ENCODE data around the gene UBQLN3.

Gene UBQLN3

GRCh38 chr11:5509803-5510202, at the start of gene UBQLN3:
Gene UBQLN3, minus strand, starts transcription at chr11:5509957. Its CDS starts 399 bp downstream, at chr11:5509558.
- DNase-seq: no peak

GRCh38 chr11:5557751-5558150, 48.0 kb upstream of the UBQLN3 start:
- no peak for DNase-seq

DNA sequence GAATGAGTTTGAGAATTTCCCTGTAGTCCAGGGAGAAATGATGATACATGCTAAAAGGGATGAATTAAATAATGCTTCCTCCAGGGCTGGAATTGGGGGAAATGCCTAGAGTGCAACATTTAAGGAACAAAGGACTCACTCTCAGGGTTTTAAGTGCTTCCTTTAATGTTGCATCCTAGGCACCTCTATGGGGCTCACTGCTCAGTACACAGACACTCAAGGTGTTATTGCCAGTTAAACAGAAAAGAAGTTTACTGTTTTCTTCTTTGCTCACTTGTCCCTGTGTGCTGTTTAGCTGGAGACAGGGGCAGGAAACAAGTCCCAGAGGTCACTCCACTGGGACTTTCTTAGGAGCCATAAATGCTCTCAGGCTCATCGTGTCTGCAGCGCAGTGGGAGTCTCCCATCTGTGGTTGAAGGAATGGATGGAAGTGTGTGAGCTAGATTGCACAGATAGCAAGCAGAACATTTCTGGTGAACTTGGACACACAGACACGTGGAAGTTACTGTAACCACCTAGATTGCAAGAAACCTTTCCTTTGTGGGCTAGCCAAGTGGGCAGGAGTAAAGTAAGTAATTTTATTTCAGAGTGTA, 46.9 kb upstream of the UBQLN3 start:
- DNase-seq: no peak

DNA sequence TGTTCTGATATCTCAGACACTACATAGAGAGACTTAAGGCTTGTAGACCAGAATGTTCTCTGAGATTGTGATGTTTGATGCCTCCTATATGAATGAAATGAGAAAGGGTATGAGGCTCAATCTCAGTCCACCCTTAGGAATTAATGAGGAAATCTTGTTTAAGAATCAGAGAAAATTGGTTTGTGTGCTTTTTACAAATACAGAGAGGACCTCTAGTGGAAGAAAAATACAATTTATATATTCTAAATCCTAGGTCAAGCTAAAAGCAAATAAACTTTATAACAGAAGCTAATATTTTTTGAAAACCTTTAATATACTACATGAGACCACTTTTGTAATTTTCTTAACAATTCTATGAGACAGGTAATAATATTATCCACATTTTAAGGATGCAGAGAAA, 43.6 kb upstream of the UBQLN3 start:
- no peak for DNase-seq

DNA sequence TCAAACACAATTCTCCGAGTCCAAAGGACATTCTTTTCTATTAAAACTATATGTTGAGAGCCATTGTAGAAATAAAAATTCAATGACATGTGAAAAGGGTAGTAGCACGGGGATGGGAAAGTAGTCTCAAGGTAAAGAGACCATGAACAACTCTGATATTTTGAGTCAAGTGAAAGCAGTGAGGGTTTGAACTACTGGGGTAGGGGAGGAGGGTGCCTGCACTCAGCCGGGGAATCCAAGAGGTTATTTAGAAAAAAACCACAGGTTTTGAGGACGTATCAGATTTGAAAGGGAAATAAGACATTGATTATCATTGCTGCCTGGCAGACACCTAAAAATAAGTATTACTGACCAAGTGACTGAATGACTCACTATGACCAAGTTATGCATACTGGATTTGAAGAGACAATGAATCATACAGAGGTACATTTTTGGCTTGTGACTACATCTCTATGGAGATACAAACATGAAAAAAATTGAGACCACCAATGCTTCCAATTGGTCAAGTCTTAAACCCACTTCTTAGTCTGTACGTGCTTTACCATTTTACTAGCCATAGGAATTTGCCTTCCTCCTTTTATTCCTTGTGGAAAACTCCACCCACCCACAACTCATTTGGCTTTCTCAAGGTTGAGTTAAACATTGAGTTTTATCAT, 40.8 kb upstream of the UBQLN3 start:
- no peak for DNase-seq

GRCh38 chr11:5548440-5548839, 38.7 kb upstream of the UBQLN3 start, which contains the start of gene OR52H1:
Gene OR52H1, minus strand, starts transcription at chr11:5548540. Its CDS starts 3,035 bp downstream, at chr11:5545505.
- DNase-seq: no peak

DNA sequence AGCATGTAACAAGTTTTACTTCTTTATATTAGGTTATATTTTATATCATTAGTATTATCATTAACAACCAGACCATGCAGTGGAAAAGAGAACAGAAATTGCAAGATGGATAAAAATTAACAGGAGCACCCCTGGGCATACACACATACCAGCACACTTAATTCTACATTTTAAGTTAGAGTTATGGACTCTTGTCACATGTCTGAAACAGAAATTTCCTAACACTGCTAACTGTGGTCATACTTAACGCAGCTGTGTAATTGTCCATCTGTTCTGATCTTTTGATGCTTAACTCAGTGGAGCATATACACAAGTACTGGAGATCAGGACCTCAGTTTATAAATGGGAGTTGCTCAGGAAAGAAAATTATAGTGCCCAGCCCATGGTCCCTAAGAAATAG, 38.2 kb upstream of the UBQLN3 start:
- no peak for DNase-seq

- DNase-seq: no peak
These were observed 36.7 kb upstream of the UBQLN3 start for GRCh38 chr11:5546457-5546856.

GRCh38 chr11:5541427-5541826, 31.7 kb upstream of the UBQLN3 start:
- DNase-seq: no peak

GRCh38 chr11:5536482-5536881, 26.7 kb upstream of the UBQLN3 start:
- no peak for DNase-seq

- DNase-seq: no peak
These were observed 24.3 kb upstream of the UBQLN3 start for GRCh38 chr11:5534046-5534445.

- no peak for DNase-seq
These were observed 21.5 kb upstream of the UBQLN3 start for GRCh38 chr11:5531053-5531831.

DNA sequence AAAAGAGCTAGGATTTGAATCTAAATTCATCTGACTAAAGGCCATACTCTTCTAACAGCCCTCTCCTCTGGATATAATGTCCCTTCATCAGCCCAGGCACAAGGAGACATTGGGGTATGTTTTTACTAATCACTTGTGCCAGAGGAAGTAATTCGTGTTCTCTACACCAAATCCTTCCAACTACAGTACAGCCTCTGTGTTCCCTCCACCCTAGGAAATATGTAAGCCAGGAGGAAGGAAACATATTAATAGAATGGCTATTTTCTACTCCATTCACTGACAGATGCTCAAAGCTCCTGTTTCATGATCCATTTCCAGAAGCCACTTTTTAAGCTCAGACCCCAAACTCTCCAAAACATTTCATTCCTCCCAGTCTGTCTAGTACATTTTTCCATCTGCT, 18.7 kb upstream of the UBQLN3 start:
- DNase-seq: no peak

DNA sequence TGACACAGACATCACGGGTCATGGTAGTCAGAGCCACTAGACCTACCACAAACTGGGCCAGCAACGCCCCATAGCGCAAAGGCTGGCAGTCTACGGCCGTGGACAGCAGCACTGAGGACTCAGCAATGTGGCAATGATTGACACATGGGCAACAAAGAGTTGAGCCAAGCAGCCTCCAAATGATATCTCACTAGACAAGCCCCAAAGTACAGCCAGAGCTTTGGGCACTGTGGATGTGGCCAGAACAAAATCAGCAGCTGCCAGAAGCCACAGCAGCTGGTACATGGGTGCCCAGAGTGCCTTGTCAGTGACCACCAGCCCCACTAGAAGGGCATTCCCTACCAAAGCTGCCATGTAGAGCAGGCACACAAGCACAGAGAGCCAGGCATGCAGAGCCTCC, 18.0 kb upstream of the UBQLN3 start:
- DNase-seq: no peak

- peak; percentile 12 for DNase-seq
These were observed 15.0 kb upstream of the UBQLN3 start for GRCh38 chr11:5524756-5525155.

DNA sequence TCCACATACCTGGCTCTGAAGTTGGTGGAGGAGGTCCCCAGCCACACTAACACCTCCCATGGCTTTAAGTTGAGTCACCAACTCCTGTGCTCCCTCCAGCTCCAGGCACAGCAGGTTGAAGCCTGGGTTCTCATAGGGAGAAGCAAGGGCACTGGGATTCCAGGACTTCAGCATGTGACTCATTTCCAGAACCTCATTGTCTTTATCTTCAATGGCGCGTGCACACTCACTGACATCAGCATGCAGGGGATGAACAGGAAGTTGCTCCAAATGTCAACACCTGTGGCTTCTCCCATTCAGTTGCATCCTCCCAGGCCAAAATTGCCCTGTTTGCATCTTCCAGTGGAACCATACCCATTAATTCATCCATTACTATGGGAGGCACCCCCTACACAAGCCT, 12.6 kb upstream of the UBQLN3 start:
- no peak for DNase-seq

GRCh38 chr11:5521540-5521939, 11.8 kb upstream of the UBQLN3 start:
- no peak for DNase-seq

DNA sequence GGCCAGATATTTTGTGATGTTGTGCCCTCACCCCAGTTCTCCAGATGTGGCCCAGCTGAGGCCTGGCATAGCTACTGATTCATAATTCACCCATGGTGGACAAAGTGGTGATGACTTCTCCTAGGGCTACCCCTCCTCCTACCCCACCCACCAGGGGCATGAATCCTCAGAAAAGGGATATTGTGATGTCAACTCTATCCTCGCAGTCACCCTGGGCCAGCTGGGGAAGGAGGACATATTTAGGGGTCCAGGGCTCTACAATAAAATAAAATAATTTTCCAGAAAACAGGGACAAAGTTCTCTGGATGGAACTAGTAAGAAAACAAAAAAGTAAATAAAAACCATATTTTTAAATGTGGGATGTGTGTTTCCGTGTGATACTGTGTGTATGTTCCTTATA, 6.8 kb upstream of the UBQLN3 start, which contains the start of gene UBQLNL:
TSS of gene UBQLNL (minus strand) at position 101 of the 400 bp plus-strand sequence. CDS start 258 bp downstream, outside the sequence.
- no peak for DNase-seq

DNA sequence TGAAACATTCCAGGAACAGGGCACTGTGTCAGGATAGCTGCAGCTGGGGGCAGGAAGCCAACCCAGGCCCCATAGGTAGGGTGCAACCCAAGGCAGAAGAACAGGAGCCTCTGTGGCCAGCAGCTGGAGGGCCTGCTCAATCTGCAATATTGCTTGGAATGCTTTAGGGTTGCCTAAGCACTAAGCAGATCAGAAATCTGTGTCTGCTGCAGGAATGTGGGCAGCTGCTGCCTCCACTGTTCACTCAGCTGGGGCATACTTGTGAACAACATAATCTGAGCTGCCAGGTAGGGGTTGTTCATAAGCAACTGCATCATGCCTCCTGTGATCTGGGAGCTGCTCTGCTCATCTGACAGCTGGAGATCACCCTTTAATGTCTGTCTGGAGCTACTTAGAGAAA, 5.1 kb upstream of the UBQLN3 start:
- no peak for DNase-seq

DNA sequence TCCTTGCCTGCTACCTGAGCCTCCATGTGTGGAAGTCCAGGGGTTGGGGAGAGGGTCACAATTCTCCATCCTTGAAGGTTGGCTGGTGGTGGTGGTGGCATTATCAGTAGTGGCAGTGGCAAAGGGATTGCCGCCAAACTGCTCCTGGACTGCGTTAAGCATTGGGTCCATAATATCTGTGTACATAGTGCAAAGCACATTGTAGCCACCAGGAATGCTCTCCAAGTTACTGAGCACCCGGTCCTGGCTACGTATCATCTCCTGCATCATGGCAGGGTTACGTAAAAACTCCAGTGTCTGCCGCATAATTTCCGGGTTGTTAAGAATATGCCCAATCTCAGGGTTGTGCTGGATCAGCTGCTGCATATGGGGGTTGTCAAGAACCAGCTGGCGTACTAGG, 1.2 kb downstream of the UBQLN3 start:
- no peak for DNase-seq

DNA sequence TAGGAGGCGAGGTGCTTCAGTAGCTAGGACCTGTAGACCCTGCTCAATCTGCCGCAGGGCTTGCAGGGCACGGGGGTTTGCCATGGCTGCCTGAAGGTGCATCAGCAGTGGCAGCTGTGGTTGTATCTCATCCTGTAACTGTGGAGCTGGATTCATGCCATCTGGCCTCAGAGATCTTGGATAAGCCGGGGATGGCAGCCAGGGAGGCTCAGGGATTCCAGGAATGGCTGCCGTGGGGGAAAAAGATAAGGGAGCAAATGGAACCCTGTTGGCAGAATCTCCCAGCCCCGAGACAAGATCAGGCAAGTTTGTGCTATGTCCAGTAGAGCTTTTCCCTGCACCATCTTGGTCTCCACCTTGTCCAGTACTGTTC, 1.8 kb downstream of the UBQLN3 start:
- DNase-seq: no peak

- no peak for DNase-seq
These were observed 2.4 kb downstream of the UBQLN3 start for GRCh38 chr11:5507177-5507932.

- no peak for DNase-seq
These were observed 4.3 kb downstream of the UBQLN3 start for GRCh38 chr11:5505363-5506048.
